Measurements from ENCODE around the gene THEMIS. TPM values are rescaled to one million over a fixed set of nuclear protein-coding genes. Genes with fewer than 3 reads are reported as not detected.

The THEMIS gene
- total and polyA plus RNA-seq, 11 donors, result 0.01 to 2.3 (median 0.39) TPM; not detected in 6

- intact Hi-C loops (cut with DNase I), result no loop called here
- TF ChIP-seq POLR2A (IDR thresholded peaks at IDR 0.05) (no peak), CTCF (IDR thresholded peaks at IDR 0.05) (no peak)
- Histone ChIP-seq H3K27me3 (no peaks in the 10 kb centered on the region), H3K4me1 (peaks cover 0 to 14% (median 0%) of the 10 kb centered on the region in 12 donors), H3K36me3 (no peaks in the 10 kb centered on the region), H3K9me3 (peaks cover 0 to 1% (median 0%) of the 10 kb centered on the region in 12 donors), H3K27ac (no peak overlapping the region), H3K4me3 (no peak overlapping the region)
- WGBS, 4 donors, result 77 to 83% (median 80%) methylated on average over 5 of the region's 5 CpGs
- ATAC-seq (no peak), DNase-seq (no peak)
Observed at GRCh38 chr6:127941228-127941627, 40.4 kb upstream of the THEMIS start.

- TF ChIP-seq CTCF (IDR thresholded peaks at IDR 0.05), result no peak
- TF ChIP-seq POLR2A (IDR thresholded peaks at IDR 0.05), result no peak
- Histone ChIP-seq H3K9me3 (peaks cover 0 to under 1% (median 0%) of the 10 kb centered on the region in 12 donors), H3K27me3 (no peaks in the 10 kb centered on the region), H3K4me3 (no peak overlapping the region), H3K4me1 (peaks cover 0 to 14% (median 0%) of the 10 kb centered on the region in 12 donors), H3K36me3 (no peaks in the 10 kb centered on the region), H3K27ac (no peak overlapping the region)
- WGBS, 4 donors, result 40 to 56% (median 50%) methylated on average over 3 of the region's 3 CpGs
- ATAC-seq (no peak), DNase-seq (no peak)
- intact Hi-C loops (cut with DNase I), result no loop called here
Observed at GRCh38 chr6:127939442-127940066, 38.7 kb upstream of the THEMIS start.

- ATAC-seq, result no peak
Observed at GRCh38 chr6:127938701-127939100, 37.8 kb upstream of the THEMIS start.

DNA sequence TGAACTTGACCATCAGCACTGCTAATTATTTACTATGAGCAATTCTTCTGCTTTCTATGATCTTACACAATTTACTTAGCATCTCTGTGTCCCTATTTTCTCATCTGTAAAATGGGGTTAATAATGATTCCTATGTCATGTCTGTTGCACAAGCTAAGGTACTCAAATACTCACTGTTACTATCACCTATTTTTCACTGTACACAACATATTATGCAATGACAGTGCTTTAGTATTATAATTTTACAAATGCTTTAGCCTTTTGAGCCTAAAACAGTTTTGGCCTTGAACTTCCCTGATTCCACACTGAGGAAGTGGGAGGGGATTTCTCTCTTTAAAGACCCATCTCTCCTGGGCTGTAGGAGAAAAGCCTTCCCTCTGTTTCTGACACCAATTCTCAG, 36.9 kb upstream of the THEMIS start:
- DNase-seq, result no peak
- Histone ChIP-seq H3K4me1 (peaks cover 0 to 14% (median 0%) of the 10 kb centered on the region in 12 donors), H3K27me3 (no peaks in the 10 kb centered on the region), H3K36me3 (no peaks in the 10 kb centered on the region), H3K27ac (no peak overlapping the region), H3K4me3 (no peak overlapping the region), H3K9me3 (peaks cover 0 to 11% (median 6%) of the 10 kb centered on the region in 12 donors)
- ATAC-seq, result no peak
- TF ChIP-seq CTCF (IDR thresholded peaks at IDR 0.05), result no peak
- no peak for TF ChIP-seq POLR2A (IDR thresholded peaks at IDR 0.05)
- intact Hi-C loops (cut with DNase I), result no loop called here

More at GRCh38 chr6:127938701-127939100, 37.8 kb upstream of the THEMIS start:
- Histone ChIP-seq H3K4me1 (peaks cover 0 to 14% (median 0%) of the 10 kb centered on the region in 12 donors), H3K9me3 (peaks cover 0 to 4% (median 0%) of the 10 kb centered on the region in 12 donors), H3K27ac (no peak overlapping the region), H3K36me3 (no peaks in the 10 kb centered on the region), H3K27me3 (no peaks in the 10 kb centered on the region), H3K4me3 (no peak overlapping the region)
- no peak for DNase-seq
- intact Hi-C loops (cut with DNase I), result no loop called here
- no peak for TF ChIP-seq CTCF (IDR thresholded peaks at IDR 0.05)
- TF ChIP-seq POLR2A (IDR thresholded peaks at IDR 0.05), result no peak

All from heart left ventricle (tissue), 16 donors.